HG03457 (cell line): ENCODE results near the gene ZFAND6.
"Not testable (repeated sequence)": the region's sequence is repeated elsewhere in the genome, so short reads cannot be mapped to it uniquely, and the experiment has no call there.

Source experiments
- ATAC-seq: cut with Tn5 transposase; IDR thresholded peaks from one replicate; pipeline ENCODE4 v1.9.1; 2021; ENCODE audit warnings: moderate number of reproducible peaks; ENCODE audit not compliant: unreplicated experiment

The ZFAND6 gene

DNA sequence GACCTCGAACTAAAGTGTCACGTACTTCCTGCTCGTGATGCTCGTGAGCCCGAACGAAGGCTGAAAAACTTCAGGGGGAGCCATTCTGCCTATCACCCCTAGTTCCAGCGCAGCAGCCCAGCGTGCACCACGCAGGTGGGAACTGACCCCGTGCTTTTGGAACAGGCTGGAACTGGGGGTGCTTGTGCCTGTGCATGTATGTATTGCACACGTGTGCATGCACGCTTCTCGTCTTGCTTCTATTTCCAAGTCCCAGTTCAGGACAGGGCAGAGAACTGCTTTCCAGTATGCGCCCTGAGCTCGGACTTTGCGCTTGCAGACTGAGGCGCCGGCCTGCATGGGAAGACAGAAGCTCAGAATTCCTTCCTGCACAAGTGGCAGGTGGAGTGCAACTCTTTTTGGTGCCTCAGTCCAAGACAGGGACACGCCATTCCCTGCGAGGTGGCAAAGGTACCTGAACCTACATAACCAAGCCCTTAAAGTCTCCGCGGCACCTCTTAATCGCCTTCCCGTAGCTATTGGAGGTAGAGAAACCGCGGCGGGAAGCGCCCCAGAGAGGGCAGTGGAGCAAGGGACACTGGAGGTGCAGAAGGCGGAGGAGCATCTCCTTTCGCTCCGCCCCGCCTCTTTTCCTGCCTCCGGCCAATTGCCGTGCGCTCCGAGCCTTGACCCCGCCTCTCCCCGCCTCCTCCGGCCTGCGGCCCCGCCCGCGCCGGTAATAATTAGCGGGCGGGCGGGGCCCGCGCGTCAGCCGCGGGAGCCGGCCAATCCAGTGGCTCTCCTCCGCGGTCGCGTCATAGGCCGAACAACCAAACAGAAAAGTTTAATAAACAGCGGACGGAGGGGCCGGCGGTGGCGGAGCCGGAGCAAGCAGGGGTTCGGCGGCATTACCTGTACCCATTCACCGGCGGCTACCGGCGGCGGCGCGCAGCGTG, at the start of gene ZFAND6:
Gene ZFAND6, plus strand, starts transcription at position 826 of the 935 bp plus-strand sequence. CDS start 60,669 bp downstream, outside the sequence.
- ATAC-seq = peak; percentile 66

DNA sequence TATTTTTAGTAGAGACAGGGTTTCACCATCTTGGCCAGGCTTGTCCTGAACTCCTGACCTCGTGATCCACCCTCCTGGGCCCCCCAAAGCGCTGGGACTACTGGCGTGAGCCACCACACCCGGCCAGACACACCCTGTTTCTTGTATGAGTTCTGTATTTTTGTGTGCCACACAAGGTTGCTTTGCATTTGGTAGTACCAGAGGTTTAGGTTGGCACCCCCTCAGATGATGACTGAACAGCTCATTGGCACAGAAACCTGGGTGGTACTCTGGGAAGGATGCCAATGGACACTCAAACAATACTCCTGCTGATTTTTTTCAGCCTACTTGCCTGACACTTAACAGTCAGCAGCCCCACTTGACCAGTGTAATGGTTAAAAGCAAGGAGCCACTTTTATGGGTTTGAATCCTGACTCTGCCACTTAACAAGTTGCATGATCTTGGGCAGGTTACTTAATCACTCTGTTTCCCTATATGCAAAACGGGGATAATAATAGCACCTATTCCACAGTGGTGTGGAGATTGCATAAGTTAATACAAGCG, 49.3 kb upstream of the ZFAND6 start:
- no peak for ATAC-seq

DNA sequence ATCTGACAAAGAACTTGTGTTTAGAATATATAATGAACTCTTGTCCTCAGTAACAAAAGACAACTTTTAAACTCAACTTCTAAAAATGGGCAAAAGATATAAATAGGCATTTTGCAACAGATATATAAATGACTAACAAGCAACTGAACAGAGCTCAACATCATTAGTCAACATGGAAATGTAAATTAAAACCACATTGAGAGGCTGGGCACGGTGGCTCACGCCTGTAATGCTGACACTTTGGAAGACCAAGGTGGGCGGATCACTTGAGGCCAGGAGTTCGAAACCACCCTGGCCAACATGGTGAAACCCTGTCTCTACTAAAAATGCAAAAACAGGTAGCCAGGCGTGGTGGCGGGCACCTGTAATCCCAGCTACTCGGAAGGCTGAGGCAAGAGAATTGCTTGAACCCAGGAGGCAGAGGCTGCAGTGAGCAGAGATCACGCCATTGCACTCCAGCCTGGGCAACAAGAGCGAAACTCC, 48.4 kb upstream of the ZFAND6 start:
- not testable (repeated sequence) for ATAC-seq

DNA sequence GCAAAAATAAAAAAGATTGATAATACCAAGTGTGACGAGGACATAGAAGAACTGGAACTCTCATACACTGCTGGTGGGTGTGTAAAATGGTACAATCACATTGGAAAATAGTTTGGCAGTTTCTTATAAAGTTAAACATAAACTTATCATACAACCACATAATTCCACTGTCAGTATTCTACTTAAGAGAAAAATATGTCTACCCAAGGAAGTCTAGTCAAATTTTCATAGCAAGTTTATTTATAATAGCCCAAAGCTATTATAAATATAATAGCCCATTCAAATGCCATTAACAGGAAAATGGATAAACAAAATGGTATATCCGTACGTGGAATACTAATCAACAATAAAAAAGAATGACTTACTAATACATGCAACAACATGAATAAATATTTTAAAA, 47.9 kb upstream of the ZFAND6 start:
- ATAC-seq = no peak

DNA sequence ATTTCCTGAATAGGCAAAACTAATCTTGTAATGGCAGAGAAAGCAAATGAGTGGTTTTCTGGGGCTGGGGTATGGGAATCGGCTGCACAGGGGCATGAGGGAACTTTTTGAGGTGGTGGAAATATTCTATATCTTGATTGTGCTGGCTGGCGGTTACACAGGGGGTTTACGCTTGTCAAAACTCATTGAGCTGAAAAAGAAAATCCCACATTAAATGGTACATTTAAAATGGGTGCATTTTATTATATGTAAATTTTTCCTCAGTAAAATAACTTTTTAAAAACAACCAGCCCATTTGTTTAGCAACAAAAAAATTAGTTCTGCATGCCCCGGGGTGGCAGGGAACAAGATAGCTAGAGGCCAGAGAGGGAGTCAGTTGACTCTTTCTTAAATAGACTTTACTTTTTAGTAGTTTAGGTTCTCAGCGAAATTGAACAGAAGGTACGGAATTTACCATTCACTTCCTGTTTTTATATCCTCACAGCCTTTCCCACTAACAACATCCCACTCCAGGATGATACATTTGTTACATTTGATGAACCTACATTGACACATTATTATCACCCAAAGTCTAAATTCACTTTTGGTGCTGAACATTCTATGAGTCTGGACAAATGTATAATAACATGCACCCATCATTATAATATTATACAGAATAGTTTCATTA, 47.3 kb upstream of the ZFAND6 start:
- no peak for ATAC-seq

DNA sequence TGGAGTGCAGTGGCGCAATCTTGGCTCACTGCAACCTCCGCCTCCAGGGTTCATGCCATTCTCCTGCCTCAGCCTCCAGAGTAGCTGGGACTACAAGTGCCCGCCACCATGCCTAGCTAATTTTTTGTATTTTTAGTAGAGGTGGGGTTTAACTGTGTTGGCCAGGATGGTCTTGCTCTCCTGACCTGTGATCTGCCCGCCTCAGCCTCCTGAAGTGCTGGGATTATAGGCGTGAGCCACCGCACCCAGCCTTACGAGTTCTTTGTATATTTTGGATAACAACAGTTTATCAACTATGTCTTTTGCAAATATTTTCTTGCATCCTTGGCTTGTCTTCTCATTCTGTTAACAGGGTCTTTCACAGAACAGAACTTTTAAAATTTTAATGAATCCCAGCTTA, 45.3 kb upstream of the ZFAND6 start:
- not testable (repeated sequence) for ATAC-seq

DNA sequence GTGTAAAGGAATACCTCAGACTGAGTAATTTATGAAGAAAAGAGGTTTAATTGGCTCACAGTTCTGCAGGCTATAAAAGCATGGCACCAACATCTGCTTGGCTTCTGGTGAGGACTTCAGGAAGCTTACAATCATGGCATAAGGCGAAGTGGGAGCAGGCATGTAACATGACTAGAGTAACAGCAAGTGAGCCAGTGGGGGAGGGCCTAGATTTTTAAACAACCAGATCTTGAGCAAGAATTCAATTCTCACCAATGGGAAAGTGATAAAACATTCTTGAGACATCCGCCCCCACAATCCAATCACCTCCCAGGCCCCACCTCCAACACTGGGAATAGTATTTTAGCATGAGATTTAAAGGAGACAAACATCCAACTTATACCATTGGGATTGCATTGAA, 44.3 kb upstream of the ZFAND6 start:
- ATAC-seq = no peak

DNA sequence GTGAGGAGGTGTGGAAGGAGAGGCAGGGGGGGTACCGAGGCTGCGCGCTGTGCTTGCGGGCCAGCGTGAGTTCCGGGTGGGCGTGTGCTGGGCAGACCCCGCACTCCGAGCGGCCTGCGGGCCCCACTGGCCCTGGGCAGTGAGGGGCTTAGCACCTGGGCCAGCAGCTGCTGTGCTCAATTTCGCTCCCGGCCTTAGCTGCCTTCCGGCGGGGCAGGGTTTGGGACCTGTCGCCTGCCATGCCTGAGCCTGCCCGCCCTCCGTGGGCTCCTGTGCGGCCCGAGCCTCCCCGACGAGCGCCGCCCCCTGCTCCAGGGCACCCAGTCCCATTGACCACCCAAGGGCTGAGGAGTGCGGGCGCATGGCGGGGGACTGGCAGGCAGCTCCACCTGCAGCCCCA, 43.0 kb upstream of the ZFAND6 start:
- ATAC-seq = not testable (repeated sequence)

DNA sequence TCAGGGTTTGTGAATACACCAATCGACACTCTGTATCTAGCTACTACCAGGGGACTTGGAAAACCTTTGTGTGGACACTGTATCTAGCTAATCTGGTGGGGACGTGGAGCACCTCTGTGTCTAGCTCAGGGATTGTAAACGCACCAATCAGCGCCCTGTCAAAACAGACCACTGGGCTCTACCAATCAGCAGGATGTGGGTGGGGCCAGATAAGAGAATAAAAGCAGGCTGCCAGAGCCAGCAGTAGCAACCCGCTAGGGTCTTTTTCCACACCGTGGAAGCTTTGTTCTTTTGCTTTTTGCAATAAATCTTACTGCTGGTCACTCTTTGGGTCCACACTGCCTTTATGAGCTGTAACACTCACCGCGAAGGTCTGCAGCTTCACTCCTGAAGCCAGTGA, 42.3 kb upstream of the ZFAND6 start:
- not testable (repeated sequence) for ATAC-seq

DNA sequence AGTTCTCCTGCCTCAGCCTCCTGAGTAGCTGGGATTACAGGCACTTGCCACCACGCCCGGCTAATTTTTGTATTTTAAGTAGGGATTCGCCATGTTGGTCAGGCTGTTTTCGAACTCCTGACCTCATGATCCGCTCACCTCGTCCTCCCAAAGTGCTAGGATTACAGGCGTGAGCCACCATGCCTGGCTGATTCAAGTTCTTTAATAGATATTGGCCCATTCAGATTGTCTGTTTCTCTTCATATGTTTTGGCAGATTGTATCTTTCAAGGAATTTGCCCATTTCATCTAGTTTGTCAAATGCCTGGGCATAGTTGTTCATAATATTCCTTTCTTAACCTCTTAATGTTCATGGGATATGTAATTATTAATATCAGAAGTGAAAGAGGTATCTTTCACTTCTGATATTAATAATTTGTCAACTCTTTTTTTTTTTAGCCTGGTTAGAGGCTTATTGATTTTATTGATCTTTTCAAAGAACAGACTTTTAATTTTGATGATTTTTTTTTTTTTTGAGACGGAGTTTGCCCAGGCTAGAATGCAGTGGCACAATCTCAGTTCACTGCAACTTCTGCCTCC, 40.2 kb upstream of the ZFAND6 start:
- ATAC-seq = no peak

DNA sequence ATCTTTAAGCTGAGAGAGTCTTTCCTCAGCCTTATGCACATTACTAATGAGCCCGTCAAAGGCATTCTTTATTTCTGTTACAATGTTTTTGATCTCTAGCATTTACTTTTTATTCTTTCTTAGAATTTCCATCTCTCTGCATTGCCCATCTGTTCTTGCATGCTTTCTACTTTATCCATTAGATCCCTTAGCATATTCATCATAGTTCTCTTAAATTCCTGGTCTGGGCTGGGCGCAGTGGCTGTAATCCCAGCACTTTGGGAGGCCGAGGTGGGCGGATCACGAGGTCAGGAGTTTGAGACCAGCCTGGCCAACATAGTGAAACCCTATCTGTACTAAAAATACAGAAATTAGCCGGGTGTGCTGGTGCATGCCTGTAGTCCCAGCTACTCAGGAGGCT, 39.3 kb upstream of the ZFAND6 start:
- not testable (repeated sequence) for ATAC-seq

DNA sequence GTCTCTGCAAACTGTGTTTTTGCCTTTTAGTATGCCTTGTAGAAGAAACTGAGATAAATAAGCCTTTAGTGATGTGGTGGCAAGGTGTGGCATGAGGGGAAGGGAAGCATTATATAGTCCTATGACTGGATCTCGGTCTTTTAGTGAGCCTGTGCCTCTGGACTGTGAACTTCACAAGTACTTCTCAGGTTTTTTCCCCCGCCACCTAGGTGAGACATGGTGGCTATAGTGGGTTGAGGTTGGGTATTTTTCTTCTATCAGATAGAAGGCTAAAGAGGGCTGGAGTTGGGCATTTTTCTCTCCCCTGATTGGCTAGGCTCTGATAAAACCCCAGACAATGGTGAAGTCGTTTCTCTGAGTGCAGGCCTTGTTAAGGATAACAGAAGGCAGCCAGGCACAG, 38.7 kb upstream of the ZFAND6 start:
- ATAC-seq = no peak

DNA sequence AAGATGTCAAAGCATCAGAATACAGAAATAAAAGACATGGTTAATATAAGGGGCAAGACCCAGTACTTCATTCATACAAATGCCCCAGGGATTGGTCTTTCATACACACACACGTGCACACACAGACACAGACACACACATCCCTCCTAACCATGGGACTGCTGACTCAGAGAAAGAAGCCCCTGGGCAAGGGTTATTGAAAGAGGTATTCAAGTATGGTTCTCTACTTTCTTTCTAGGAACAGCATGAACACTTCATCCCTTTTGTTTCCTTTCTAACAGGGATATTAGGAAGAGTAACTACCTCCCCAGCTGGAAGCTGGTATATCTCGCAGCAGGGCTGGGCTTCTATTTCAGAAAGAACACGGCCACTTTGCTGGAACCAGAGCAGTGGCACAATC, 33.2 kb upstream of the ZFAND6 start:
- no peak for ATAC-seq

DNA sequence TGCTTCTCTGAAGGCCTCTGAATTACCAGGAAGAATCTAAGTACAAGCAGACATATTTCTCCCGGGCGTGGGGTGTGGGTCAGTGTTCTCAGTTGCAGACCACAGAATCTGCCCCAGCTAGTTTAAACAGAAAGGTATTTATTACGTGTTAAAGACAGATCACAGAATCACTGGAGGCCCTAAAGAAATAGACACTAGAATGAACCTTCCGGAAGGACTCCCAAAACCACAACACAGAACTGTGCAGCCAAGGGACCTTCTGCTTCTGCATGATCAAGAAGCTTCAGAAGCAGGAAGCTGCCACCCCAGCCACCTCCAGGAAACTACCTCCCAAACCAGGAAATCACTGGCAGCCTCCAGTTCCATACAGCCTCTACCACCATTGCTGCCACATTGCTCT, 32.7 kb upstream of the ZFAND6 start:
- ATAC-seq = no peak

DNA sequence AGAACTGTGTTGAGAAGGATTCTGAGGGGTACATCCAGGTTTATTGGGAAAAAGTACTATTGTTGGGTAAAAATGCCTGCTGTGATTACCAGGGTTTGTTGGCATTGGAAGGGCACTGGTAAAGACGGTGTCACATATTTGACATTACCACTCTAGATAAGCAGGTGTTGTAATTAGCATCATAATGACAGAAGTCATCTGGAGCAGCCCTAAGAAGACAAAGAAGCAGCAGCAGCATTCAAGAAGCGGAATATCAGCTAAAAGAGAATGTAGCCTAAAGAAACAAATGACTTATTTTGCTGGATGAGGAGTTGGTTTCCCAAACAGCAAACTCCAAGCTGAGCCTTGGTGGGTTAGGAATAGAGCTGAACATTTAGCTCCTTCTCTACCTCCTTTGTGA, 30.5 kb upstream of the ZFAND6 start:
- no peak for ATAC-seq

DNA sequence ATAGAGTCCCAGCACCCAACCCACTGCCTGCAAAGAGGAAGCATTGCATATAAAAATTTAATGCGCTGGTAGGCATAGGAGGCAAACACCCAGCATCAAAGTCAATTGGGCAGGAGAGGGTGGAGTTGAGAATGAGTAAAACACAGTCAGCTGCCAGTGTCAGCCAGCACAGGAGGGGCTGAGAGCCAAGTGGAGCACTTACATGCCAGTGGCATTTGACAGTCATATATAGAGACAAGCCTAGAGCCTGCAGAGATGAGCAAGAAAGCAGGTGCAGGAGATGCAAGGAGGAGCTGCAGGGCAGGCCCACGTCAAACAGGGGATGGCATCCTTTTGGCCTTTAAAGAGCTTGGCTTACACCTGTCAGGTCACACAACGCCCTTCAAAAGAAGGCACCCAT, 27.6 kb upstream of the ZFAND6 start:
- no peak for ATAC-seq

DNA sequence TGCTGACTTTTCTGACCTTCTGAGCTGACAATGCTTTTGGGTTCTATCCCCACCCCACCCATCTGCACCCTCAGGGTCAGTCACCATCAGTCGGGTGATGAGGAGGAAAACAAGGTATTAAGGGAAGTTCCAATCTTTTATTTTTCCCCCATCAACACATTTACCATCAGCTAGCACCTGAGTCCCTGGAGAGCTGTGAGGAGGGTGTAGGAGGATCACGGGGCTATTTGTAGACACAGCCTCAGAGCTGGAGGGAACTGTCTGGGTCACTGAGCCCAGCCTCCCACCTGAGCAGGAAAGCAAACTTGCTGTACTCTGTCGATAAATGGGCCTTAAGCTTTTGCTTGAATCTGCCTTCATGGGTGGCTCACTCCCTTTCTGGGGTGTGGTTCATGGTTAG, 24.8 kb upstream of the ZFAND6 start:
- no peak for ATAC-seq

DNA sequence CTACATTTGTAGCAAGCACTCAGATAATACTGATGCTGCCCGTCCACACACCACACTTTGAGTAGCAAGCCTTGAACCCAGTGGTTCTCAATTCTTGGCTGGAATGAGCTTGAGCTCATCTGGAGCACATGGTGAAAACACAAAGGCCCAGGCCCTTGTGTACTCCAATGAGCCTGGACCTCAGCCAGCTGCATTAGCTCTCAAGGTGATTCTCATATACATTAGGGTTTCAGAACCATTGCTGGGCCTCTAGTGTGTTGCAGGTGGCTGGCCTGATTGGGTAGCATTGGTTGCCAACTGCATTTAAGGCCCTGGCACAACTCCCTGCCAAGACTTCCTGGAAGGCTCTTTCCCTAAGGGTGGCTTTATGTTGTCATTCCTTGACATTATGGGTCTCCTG, 23.4 kb upstream of the ZFAND6 start:
- ATAC-seq = no peak

DNA sequence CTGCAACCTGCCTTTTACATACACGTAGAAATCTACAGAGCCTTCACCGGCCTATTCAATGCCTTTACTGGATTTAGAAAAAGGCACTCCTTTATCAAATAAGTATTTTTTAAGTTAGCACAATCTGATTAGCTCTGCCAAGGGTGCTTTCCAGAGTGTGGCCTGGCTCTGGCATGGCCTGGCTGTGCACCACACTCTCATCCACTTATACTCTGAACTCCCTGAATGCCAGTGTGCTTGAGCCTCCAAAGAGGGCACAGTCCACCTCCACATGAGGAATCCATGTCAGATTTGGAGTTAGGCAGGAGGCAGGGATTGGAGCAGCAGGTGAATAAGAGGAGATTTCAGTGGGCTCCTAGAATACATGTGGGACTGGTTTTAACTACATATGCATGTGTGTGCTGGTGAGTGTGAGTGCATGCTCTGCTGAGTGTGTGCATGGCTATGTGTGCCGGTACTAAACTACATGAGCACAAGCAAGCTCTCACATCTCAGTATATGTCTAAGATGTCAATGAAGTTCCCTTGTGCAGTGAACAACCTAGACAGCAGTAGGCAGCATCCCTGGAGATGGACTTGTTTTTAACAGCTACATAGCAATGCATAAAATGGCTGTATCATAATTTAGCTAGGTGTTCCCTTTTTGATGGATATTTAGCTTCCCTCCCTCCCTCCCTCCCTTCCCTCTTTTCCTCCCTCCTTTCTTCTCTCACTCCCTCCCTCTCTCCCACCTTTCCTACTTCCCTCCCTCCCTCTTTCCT, 17.8 kb upstream of the ZFAND6 start:
- no peak for ATAC-seq

DNA sequence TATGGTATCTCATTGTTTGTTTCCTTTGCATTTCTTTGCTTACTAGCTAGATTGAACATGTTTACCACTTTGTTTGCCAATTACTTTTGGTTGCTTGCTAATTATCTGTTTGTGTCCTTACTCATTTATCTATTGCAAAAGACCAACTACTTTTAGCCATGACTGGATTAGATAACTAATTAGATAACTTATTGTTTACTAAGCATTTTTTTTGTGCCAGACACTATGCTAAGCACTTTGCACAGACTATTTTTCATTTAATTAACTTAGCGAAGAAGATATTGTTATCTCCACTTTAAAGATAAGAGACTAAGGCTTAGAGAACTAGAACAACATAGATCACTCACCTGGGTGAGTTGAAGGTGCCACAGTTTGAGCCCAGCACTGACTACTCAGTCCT, 16.9 kb upstream of the ZFAND6 start:
- no peak for ATAC-seq

DNA sequence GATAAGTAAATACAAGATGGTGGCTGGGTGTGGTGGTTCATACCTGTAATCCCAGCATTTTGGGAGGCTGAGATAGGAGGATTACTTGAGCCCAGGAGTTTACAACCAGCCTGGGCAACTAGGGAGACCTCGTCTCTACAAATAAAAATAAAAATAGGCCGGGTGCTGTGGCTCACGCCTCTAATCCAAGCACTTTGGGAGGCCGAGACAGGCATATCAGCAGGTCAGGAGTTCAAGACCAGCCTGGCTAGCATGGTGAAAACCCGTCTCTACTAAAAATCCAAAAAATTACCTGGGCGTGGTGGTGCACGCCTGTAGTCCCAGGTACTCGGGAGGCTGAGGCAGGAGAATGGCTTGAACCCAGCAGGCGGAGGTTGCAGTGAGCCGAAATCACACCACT, 14.3 kb upstream of the ZFAND6 start:
- ATAC-seq = not testable (repeated sequence)
